ENCODE results near the gene DHRS11.

The DHRS11 gene

DNA sequence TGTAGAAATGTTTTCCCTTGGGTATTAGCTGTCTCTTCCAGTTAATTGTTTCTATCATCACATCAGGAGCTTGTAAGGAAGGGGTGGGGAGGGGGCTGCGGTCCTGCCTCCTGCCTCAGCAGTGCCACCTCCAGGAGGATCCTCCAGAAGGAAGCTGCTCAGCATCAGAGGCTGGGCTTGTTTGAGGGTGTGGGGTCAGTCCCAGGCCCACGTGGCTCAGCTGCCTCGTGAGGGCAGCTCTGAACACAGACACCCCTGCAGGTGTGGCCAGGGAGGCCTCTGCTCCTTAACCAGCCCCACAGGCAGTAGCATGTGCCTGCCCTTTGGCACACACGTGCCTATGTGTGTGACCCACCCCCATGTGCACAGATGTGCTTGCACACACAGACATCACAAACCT is 56.0 kb downstream of the DHRS11 start:
- DNase-seq (ENCODE audit: extremely low read depth in 1 of 2, low read depth in 1 of 2), result no peak

DNA sequence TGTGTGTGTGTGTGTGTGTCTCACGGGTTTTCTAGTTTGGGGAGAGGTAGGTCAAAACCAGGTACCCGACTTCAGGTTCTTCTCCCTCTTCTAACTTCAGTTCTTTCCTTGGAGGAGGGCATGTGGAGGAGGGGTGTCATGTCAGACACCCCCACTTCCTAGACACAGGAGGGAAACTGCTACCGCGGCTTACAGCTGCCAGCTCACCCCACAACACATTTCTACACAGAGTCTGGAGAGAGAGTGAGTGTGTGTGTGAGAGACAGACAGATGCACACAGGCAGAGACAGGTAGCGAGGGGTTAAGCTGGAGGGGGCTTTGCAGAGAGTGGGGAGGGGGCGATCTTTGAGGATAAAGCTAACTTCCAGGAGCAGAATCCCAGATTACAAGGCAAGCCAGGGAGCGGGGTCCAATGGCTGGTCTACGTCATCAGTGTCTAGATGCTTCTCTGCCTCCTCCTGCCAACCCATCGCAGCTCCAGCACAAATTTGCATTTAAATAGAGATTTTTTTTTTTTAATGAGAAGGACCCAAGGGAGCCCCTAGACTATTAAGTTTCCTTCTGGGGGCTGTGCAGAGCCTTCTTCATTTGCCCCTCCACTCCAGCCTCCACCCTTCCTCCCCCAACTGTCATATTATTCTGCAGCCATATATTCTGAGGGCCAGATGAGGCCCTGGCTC is 58.6 kb downstream of the DHRS11 start:
- no peak for DNase-seq (ENCODE audit: extremely low read depth in 1 of 2, low read depth in 1 of 2)
